Activated CD8-positive, alpha-beta memory T cell treated with anti-CD3 and anti-CD28 coated beads, Interleukin-2, amount 50 U/mL, for 48 hours (primary cell): ENCODE measurements around the gene LRRFIP2.
"Not testable (repeated sequence)": the region's sequence is repeated elsewhere in the genome, so short reads cannot be mapped to it uniquely, and the experiment has no call there.

ENCODE experiments used
- DNase-seq: peaks from one replicate; pipeline ENCODE4 v3.0.0-alpha.2; 2020

Gene LRRFIP2

DNA sequence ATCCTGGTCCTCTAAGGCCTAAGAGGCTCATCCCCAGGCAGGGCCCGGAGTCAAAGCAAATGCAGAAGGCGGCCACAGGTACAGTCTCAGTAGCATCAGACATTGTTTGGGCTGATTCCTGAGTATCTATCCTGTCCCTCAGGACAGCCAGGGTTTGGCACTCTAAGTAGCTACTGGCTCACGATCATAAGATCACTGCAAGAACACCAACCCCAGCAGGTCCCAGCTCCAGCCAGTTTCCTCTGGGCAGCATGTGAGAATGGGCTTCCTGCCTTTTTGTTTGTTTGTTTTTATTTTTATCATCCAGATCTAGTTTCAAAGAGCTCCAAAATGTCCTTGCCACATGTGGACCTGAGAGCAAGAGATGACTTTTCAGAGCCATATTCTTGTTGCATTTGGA, 32.7 kb downstream of the LRRFIP2 start:
- no peak for DNase-seq

- no peak for DNase-seq
These were observed 33.4 kb downstream of the LRRFIP2 start for GRCh38 chr3:37140899-37141541.

- DNase-seq: no peak
These were observed 34.8 kb downstream of the LRRFIP2 start for GRCh38 chr3:37139567-37140052.

- DNase-seq: no peak
These were observed 35.6 kb downstream of the LRRFIP2 start for GRCh38 chr3:37138816-37139215.

DNA sequence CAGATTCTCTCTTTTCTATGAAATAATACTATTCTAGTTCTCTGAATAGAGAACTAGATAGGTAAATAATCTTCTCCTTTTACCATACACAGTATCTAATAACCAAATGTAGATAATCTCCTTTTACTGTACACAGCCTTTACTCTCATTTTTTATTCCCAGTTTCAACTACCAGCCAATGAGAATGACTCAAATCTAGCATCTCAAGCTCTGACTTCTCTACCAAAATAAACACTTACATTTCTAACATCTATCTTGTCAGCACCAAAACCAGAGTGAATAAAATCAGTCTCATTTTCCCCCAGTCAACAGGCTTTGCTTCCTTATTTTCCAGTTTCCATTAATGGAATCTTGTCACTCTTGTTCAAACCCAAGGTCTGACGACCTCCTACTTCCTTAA, 36.9 kb downstream of the LRRFIP2 start:
- no peak for DNase-seq

- DNase-seq: no peak
These were observed 38.3 kb downstream of the LRRFIP2 start for GRCh38 chr3:37136067-37136466.

- DNase-seq: no peak
These were observed 38.8 kb downstream of the LRRFIP2 start for GRCh38 chr3:37135561-37135960.

DNA sequence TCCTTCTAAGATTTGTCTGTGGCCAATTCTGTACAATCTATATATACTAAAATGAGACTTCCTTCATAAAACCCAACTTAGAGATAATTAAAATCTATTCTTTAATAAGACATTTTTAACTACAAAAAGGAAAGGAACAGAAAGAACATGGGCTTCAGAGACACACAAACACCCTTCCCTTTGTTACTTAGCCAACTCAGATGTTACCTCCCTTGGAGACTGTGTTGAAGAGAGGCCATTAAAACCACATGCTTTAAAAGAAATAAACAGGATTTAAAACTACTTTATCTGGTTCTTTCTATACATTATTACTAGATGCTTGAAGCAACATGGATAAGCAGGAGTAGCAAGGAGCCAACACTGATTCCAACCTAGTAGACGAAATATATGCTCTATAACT, 42.0 kb downstream of the LRRFIP2 start:
- DNase-seq: no peak

- no peak for DNase-seq
These were observed 42.6 kb downstream of the LRRFIP2 start for GRCh38 chr3:37131860-37132144.

GRCh38 chr3:37130984-37131859, 43.2 kb downstream of the LRRFIP2 start:
- no peak for DNase-seq

GRCh38 chr3:37130448-37130847, 43.9 kb downstream of the LRRFIP2 start:
- no peak for DNase-seq

GRCh38 chr3:37129871-37130270, 44.5 kb downstream of the LRRFIP2 start:
- DNase-seq: no peak

- DNase-seq: no peak
These were observed 47.0 kb downstream of the LRRFIP2 start for GRCh38 chr3:37127340-37127739.

DNA sequence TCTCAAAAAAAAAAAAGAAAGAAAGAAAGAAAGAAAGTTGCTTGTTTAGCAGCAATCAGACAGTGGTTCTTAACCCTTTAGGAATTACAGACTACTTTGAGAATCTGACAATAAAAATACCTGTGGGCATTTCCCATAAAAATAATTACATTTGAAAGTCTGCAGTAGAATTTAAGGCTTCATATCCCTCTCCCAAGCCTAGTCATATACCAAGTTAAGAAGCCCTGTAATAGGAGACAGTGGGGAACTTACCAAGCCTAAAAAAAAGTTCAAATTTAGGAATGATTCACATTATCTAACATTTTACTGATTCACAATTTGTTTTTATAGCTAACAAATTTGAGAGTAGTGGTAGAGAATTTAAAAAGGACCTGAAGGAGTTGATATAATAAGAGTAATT, 47.5 kb downstream of the LRRFIP2 start:
- DNase-seq: no peak

GRCh38 chr3:37125195-37126073, 48.9 kb downstream of the LRRFIP2 start:
- no peak for DNase-seq

DNA sequence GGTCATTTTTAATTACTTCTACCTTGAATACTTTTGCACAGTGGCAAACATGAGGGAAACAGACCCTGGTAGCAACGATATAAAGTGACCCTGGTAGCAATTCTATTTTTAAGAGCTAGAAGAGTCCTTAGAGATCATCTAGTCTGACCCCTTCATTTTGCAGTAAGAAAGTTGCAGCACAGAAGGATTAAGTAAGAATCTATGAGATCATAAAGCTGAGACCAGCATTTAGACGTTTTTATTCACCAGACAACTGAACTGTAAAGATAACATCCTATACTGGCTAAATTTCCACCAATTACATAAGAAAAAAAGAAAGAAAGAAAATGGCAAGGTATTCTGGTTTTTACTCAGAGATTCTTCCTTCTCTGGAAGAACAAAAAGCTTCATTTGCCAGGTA, 49.9 kb downstream of the LRRFIP2 start:
- DNase-seq: no peak

DNA sequence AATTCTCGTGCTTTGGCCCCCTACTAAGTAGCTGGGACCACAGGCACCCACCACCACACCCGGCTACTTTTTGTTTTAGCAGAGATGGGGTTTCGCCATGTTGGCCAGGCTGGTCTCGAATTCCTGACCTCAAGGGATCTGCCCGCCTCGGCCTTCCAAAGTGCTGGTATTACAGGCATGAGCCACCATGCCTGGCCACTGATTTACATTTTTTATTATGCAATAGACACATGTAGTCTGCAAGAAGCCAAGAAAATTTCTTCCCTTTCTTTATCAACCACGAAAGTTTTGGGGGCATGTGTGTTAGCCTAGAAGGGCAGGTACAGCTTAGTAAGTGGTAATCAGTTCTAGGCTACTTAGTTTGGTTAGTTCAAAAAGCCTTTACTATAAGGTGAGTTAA, 51.1 kb downstream of the LRRFIP2 start:
- DNase-seq: no peak

- DNase-seq: not testable (repeated sequence)
These were observed 52.3 kb downstream of the LRRFIP2 start for GRCh38 chr3:37122069-37122468.

- DNase-seq: no peak
These were observed 56.2 kb downstream of the LRRFIP2 start for GRCh38 chr3:37118163-37118562.

- DNase-seq: no peak
These were observed 56.8 kb downstream of the LRRFIP2 start for GRCh38 chr3:37117548-37117947.

- no peak for DNase-seq
These were observed 57.4 kb downstream of the LRRFIP2 start for GRCh38 chr3:37116998-37117397.

- no peak for DNase-seq
These were observed 58.9 kb downstream of the LRRFIP2 start for GRCh38 chr3:37115446-37115845.
